ENCODE measurements around the gene ARSA.
"Not testable (repeated sequence)": the region's sequence is repeated elsewhere in the genome, so short reads cannot be mapped to it uniquely, and the experiment has no call there.

The ARSA gene

GRCh38 chr22:50672041-50672440 lies 44.1 kb upstream of the ARSA start:
- H3K4me1 ChIP-seq (ENCODE audit: control insufficient read depth, insufficient read depth, low read length, unreplicated experiment) = no peaks in the 10 kb centered on the region

GRCh38 chr22:50671641-50672040 lies 43.7 kb upstream of the ARSA start:
- Histone ChIP-seq H3K27ac (ENCODE audit: low read depth, low read length) (no peak overlapping the region), H3K4me1 (ENCODE audit: control insufficient read depth, insufficient read depth, low read length, unreplicated experiment) (no peaks in the 10 kb centered on the region), H3K27me3 (ENCODE audit: insufficient read depth, low read length) (peaks cover 3% of the 10 kb centered on the region; the same call in 1 of the 2 replicates), H3K36me3 (ENCODE audit: insufficient read depth, low read length) (no peaks in the 10 kb centered on the region), H3K4me3 (ENCODE audit: low read depth, low read length) (no peak overlapping the region), H3K79me2 (ENCODE audit: control insufficient read depth, insufficient read depth, low read length, unreplicated experiment) (no peaks in the 10 kb centered on the region), H2AFZ (ENCODE audit: low read length, unreplicated experiment) (no peak overlapping the region)

More at GRCh38 chr22:50672041-50672440, 44.1 kb upstream of the ARSA start:
- H3K36me3 ChIP-seq (ENCODE audit: insufficient read depth, low read length) = no peaks in the 10 kb centered on the region
- H3K4me3 ChIP-seq (ENCODE audit: low read depth, low read length) = no peak overlapping the region
- no peak overlapping the region for H2AFZ ChIP-seq (ENCODE audit: low read length, unreplicated experiment)
- H3K27me3 ChIP-seq (ENCODE audit: insufficient read depth, low read length) = peaks cover 3% of the 10 kb centered on the region; the same call in 1 of the 2 replicates
- H3K27ac ChIP-seq (ENCODE audit: low read depth, low read length) = no peak overlapping the region
- no peaks in the 10 kb centered on the region for H3K79me2 ChIP-seq (ENCODE audit: control insufficient read depth, insufficient read depth, low read length, unreplicated experiment)

GRCh38 chr22:50670914-50671538 lies 43.1 kb upstream of the ARSA start:
- H3K4me3 ChIP-seq (ENCODE audit: low read depth, low read length) = no peak overlapping the region
- H3K79me2 ChIP-seq (ENCODE audit: control insufficient read depth, insufficient read depth, low read length, unreplicated experiment) = no peaks in the 10 kb centered on the region
- no peak overlapping the region for H2AFZ ChIP-seq (ENCODE audit: low read length, unreplicated experiment)
- no peaks in the 10 kb centered on the region for H3K4me1 ChIP-seq (ENCODE audit: control insufficient read depth, insufficient read depth, low read length, unreplicated experiment)
- peaks cover 3% of the 10 kb centered on the region; the same call in 1 of the 2 replicates for H3K27me3 ChIP-seq (ENCODE audit: insufficient read depth, low read length)
- H3K36me3 ChIP-seq (ENCODE audit: insufficient read depth, low read length) = no peaks in the 10 kb centered on the region
- no peak overlapping the region for H3K27ac ChIP-seq (ENCODE audit: low read depth, low read length)

- Histone ChIP-seq H3K79me2 (ENCODE audit: control insufficient read depth, insufficient read depth, low read length, unreplicated experiment) (no peaks in the 10 kb centered on the region), H3K4me1 (ENCODE audit: control insufficient read depth, insufficient read depth, low read length, unreplicated experiment) (no peaks in the 10 kb centered on the region), H3K4me3 (ENCODE audit: low read depth, low read length) (no peak overlapping the region), H3K27me3 (ENCODE audit: insufficient read depth, low read length) (peaks cover 3% of the 10 kb centered on the region; the same call in 1 of the 2 replicates), H3K36me3 (ENCODE audit: insufficient read depth, low read length) (no peaks in the 10 kb centered on the region), H3K27ac (ENCODE audit: low read depth, low read length) (no peak overlapping the region), H2AFZ (ENCODE audit: low read length, unreplicated experiment) (no peak overlapping the region)
These were observed 42.6 kb upstream of the ARSA start for GRCh38 chr22:50670513-50670912.

GRCh38 chr22:50665738-50666137 lies 37.8 kb upstream of the ARSA start:
- Histone ChIP-seq H3K27me3 (ENCODE audit: insufficient read depth, low read length) (no peaks in the 10 kb centered on the region), H3K27ac (ENCODE audit: low read depth, low read length) (no peak overlapping the region), H3K4me3 (ENCODE audit: low read depth, low read length) (no peak overlapping the region), H2AFZ (ENCODE audit: low read length, unreplicated experiment) (no peak overlapping the region), H3K4me1 (ENCODE audit: control insufficient read depth, insufficient read depth, low read length, unreplicated experiment) (no peaks in the 10 kb centered on the region), H3K36me3 (ENCODE audit: insufficient read depth, low read length) (no peaks in the 10 kb centered on the region), H3K79me2 (ENCODE audit: control insufficient read depth, insufficient read depth, low read length, unreplicated experiment) (no peaks in the 10 kb centered on the region)

GRCh38 chr22:50665212-50665611 lies 37.3 kb upstream of the ARSA start:
- no peaks in the 10 kb centered on the region for H3K79me2 ChIP-seq (ENCODE audit: control insufficient read depth, insufficient read depth, low read length, unreplicated experiment)

GRCh38 chr22:50660306-50660705 lies 32.4 kb upstream of the ARSA start:
- no peak overlapping the region for H3K4me3 ChIP-seq (ENCODE audit: low read depth, low read length)

More at GRCh38 chr22:50665212-50665611, 37.3 kb upstream of the ARSA start:
- Histone ChIP-seq H3K4me1 (ENCODE audit: control insufficient read depth, insufficient read depth, low read length, unreplicated experiment) (no peaks in the 10 kb centered on the region), H3K4me3 (ENCODE audit: low read depth, low read length) (no peak overlapping the region), H2AFZ (ENCODE audit: low read length, unreplicated experiment) (no peak overlapping the region), H3K27ac (ENCODE audit: low read depth, low read length) (no peak overlapping the region), H3K27me3 (ENCODE audit: insufficient read depth, low read length) (no peaks in the 10 kb centered on the region), H3K36me3 (ENCODE audit: insufficient read depth, low read length) (no peaks in the 10 kb centered on the region)

GRCh38 chr22:50659711-50660110 lies 31.8 kb upstream of the ARSA start:
- H3K27ac ChIP-seq (ENCODE audit: low read depth, low read length); H3K36me3 ChIP-seq (ENCODE audit: insufficient read depth, low read length); H3K79me2 ChIP-seq (ENCODE audit: control insufficient read depth, insufficient read depth, low read length, unreplicated experiment); H2AFZ ChIP-seq (ENCODE audit: low read length, unreplicated experiment); H3K27me3 ChIP-seq (ENCODE audit: insufficient read depth, low read length); H3K4me3 ChIP-seq (ENCODE audit: low read depth, low read length): not testable (repeated sequence)
- H3K4me1 ChIP-seq (ENCODE audit: control insufficient read depth, insufficient read depth, low read length, unreplicated experiment) = peaks cover 23% of the 10 kb centered on the region

More at GRCh38 chr22:50660306-50660705, 32.4 kb upstream of the ARSA start:
- Histone ChIP-seq H2AFZ (ENCODE audit: low read length, unreplicated experiment) (no peak overlapping the region), H3K27me3 (ENCODE audit: insufficient read depth, low read length) (no peaks in the 10 kb centered on the region), H3K27ac (ENCODE audit: low read depth, low read length) (no peak overlapping the region), H3K36me3 (ENCODE audit: insufficient read depth, low read length) (no peaks in the 10 kb centered on the region), H3K79me2 (ENCODE audit: control insufficient read depth, insufficient read depth, low read length, unreplicated experiment) (no peaks in the 10 kb centered on the region), H3K4me1 (ENCODE audit: control insufficient read depth, insufficient read depth, low read length, unreplicated experiment) (peaks cover 23% of the 10 kb centered on the region)

- no peak overlapping the region for H2AFZ ChIP-seq (ENCODE audit: low read length, unreplicated experiment)
- H3K79me2 ChIP-seq (ENCODE audit: control insufficient read depth, insufficient read depth, low read length, unreplicated experiment) = no peaks in the 10 kb centered on the region
- H3K27me3 ChIP-seq (ENCODE audit: insufficient read depth, low read length) = no peaks in the 10 kb centered on the region
- peaks cover 23% of the 10 kb centered on the region for H3K4me1 ChIP-seq (ENCODE audit: control insufficient read depth, insufficient read depth, low read length, unreplicated experiment)
- no peaks in the 10 kb centered on the region for H3K36me3 ChIP-seq (ENCODE audit: insufficient read depth, low read length)
- H3K4me3 ChIP-seq (ENCODE audit: low read depth, low read length) = no peak overlapping the region
- no peak overlapping the region for H3K27ac ChIP-seq (ENCODE audit: low read depth, low read length)
These were observed 30.0 kb upstream of the ARSA start for GRCh38 chr22:50657925-50658324.

GRCh38 chr22:50656122-50657070 lies 28.4 kb upstream of the ARSA start:
- Histone ChIP-seq H3K4me3 (ENCODE audit: low read depth, low read length) (no peak overlapping the region), H3K4me1 (ENCODE audit: control insufficient read depth, insufficient read depth, low read length, unreplicated experiment) (peaks cover 23% of the 10 kb centered on the region), H2AFZ (ENCODE audit: low read length, unreplicated experiment) (peak overlapping the region; percentile 27), H3K27me3 (ENCODE audit: insufficient read depth, low read length) (no peaks in the 10 kb centered on the region), H3K79me2 (ENCODE audit: control insufficient read depth, insufficient read depth, low read length, unreplicated experiment) (no peaks in the 10 kb centered on the region), H3K27ac (ENCODE audit: low read depth, low read length) (peak overlapping the region; percentile 87), H3K36me3 (ENCODE audit: insufficient read depth, low read length) (no peaks in the 10 kb centered on the region)

Measured in ACC112 (cell line).